ENCODE data around the gene TBC1D8.
"Not testable (repeated sequence)": the region's sequence is repeated elsewhere in the genome, so short reads cannot be mapped to it uniquely, and the experiment has no call there.

The TBC1D8 gene

GRCh38 chr2:101064125-101064502 lies 87.1 kb downstream of the TBC1D8 start:
- no peak for DNase-seq (ENCODE audit: low spot score)

- DNase-seq (ENCODE audit: low spot score) = no peak
Observed at GRCh38 chr2:101063352-101064124, 87.6 kb downstream of the TBC1D8 start.

GRCh38 chr2:101058386-101058785 lies 92.8 kb downstream of the TBC1D8 start:
- no peak for DNase-seq (ENCODE audit: low spot score)

GRCh38 chr2:101057051-101057933 lies 93.9 kb downstream of the TBC1D8 start:
- no peak for DNase-seq (ENCODE audit: low spot score)

- DNase-seq (ENCODE audit: low spot score) = no peak
Observed at GRCh38 chr2:101053117-101053516, 98.1 kb downstream of the TBC1D8 start.

GRCh38 chr2:101052147-101052546 lies 99.0 kb downstream of the TBC1D8 start:
- no peak for DNase-seq (ENCODE audit: low spot score)

GRCh38 chr2:101050886-101051285 lies 100.3 kb downstream of the TBC1D8 start:
- not testable (repeated sequence) for DNase-seq (ENCODE audit: low spot score)

- no peak for DNase-seq (ENCODE audit: low spot score)
Observed at GRCh38 chr2:101048756-101049155, 102.4 kb downstream of the TBC1D8 start.

GRCh38 chr2:101047774-101048173 lies 103.4 kb downstream of the TBC1D8 start:
- no peak for DNase-seq (ENCODE audit: low spot score)

GRCh38 chr2:101047075-101047766 lies 104.0 kb downstream of the TBC1D8 start:
- no peak for DNase-seq (ENCODE audit: low spot score)

GRCh38 chr2:101045330-101045729 lies 105.9 kb downstream of the TBC1D8 start:
- DNase-seq (ENCODE audit: low spot score) = no peak

- DNase-seq (ENCODE audit: low spot score) = no peak
Observed at GRCh38 chr2:101041413-101041812, 109.8 kb downstream of the TBC1D8 start.

- DNase-seq (ENCODE audit: low spot score) = no peak
Observed at GRCh38 chr2:101040761-101041160, 110.4 kb downstream of the TBC1D8 start.

- no peak for DNase-seq (ENCODE audit: low spot score)
Observed at GRCh38 chr2:101040072-101040471, 111.1 kb downstream of the TBC1D8 start.

- no peak for DNase-seq (ENCODE audit: low spot score)
Observed at GRCh38 chr2:101038455-101039255, 112.5 kb downstream of the TBC1D8 start.

- no peak for DNase-seq (ENCODE audit: low spot score)
Observed at GRCh38 chr2:101037161-101037755, 113.9 kb downstream of the TBC1D8 start.

- DNase-seq (ENCODE audit: low spot score) = peak; percentile 9
Observed at GRCh38 chr2:101036562-101036961, 114.6 kb downstream of the TBC1D8 start.

GRCh38 chr2:101032084-101032776 lies 119.0 kb downstream of the TBC1D8 start:
- DNase-seq (ENCODE audit: low spot score) = no peak

- no peak for DNase-seq (ENCODE audit: low spot score)
Observed at GRCh38 chr2:101030866-101031554, 120.2 kb downstream of the TBC1D8 start.

GRCh38 chr2:101027852-101028251 lies 123.3 kb downstream of the TBC1D8 start:
- no peak for DNase-seq (ENCODE audit: low spot score)

Data from germinal center (tissue), 1 donor.